GM19099 (cell line): ENCODE data around the gene RETREG1.

ENCODE experiments used
- POLR2A ChIP-seq: IDR thresholded peaks from 3 replicates; pipeline ENCODE4 v1.6.1; 2011; ENCODE audit warnings: low read depth; ENCODE audit not compliant: insufficient read length; ENCODE audit errors: extremely low read depth

The RETREG1 gene

GRCh38 chr5:16554110-16554509 lies 62.7 kb downstream of the RETREG1 start:
- no peak for TF ChIP-seq POLR2A

- no peak for TF ChIP-seq POLR2A
Observed at GRCh38 chr5:16552666-16553343, 64.0 kb downstream of the RETREG1 start.

- TF ChIP-seq POLR2A = no peak
Observed at GRCh38 chr5:16551628-16552027, 65.2 kb downstream of the RETREG1 start.

- TF ChIP-seq POLR2A = no peak
Observed at GRCh38 chr5:16550316-16550952, 66.4 kb downstream of the RETREG1 start.

GRCh38 chr5:16549491-16550206 lies 67.1 kb downstream of the RETREG1 start:
- TF ChIP-seq POLR2A = no peak

- TF ChIP-seq POLR2A = no peak
Observed at GRCh38 chr5:16548812-16549211, 68.0 kb downstream of the RETREG1 start.

GRCh38 chr5:16548115-16548514 lies 68.7 kb downstream of the RETREG1 start:
- no peak for TF ChIP-seq POLR2A

- no peak for TF ChIP-seq POLR2A
Observed at GRCh38 chr5:16547200-16547842, 69.5 kb downstream of the RETREG1 start.

- no peak for TF ChIP-seq POLR2A
Observed at GRCh38 chr5:16546732-16547131, 70.1 kb downstream of the RETREG1 start.

GRCh38 chr5:16544607-16545374 lies 72.0 kb downstream of the RETREG1 start:
- TF ChIP-seq POLR2A = no peak

GRCh38 chr5:16542236-16542635 lies 74.6 kb downstream of the RETREG1 start:
- TF ChIP-seq POLR2A = no peak

GRCh38 chr5:16540421-16540820 lies 76.4 kb downstream of the RETREG1 start:
- no peak for TF ChIP-seq POLR2A

GRCh38 chr5:16539169-16539666 lies 77.6 kb downstream of the RETREG1 start:
- TF ChIP-seq POLR2A = no peak

GRCh38 chr5:16538006-16538405 lies 78.8 kb downstream of the RETREG1 start:
- no peak for TF ChIP-seq POLR2A
